GM19193 (cell line): ENCODE data around the gene GNRHR.

ENCODE experiments used
- POLR2A ChIP-seq: IDR thresholded peaks from 4 replicates; pipeline ENCODE4 v1.6.1; 2011; ENCODE audit not compliant: insufficient read depth, insufficient read length; ENCODE audit errors: extremely low read depth

GNRHR gene, protein sequence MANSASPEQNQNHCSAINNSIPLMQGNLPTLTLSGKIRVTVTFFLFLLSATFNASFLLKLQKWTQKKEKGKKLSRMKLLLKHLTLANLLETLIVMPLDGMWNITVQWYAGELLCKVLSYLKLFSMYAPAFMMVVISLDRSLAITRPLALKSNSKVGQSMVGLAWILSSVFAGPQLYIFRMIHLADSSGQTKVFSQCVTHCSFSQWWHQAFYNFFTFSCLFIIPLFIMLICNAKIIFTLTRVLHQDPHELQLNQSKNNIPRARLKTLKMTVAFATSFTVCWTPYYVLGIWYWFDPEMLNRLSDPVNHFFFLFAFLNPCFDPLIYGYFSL

DNA sequence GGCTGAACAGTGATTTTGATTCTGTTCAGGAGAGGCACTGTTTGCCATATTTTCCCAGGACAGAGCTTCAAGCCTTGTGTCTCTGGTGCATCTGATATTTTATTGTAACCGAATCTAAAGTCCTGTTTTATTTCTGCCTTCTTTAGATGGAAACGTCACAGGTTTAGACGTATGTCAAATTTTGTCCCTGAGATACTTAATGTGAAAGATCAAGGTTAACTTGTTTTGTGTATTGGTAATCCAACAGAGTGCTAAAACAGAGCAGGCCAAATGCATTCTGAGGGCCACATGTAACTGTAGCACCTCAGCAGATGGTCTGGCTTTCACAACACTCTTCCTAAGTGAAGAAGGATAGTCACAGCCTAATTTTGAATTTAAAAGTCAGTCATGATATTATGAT lies at the start of gene GNRHR:
Gene GNRHR (minus strand): TSS at position 101 of the 400 bp plus-strand sequence. CDS start 53 bp downstream, at position 48.
- TF ChIP-seq POLR2A = no peak

DNA sequence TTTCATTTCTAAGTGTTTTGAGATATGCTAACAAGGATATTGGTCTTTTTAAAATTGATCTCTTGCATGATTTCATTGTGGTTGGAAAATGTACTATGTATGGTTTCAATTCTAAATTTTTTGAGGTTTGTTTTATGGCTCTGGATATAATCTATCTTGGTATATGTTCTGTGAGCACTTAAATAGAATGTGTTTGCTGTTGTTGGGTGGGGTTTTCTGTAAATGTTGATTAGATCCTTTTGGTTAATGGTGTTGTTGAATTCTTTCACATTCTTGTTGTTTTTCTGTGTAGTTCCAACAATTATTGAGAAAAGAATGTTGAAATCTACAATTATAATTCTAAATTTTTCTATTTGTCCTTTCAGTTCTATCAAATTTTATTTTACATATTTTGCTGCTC lies 42.6 kb upstream of the GNRHR start:
- TF ChIP-seq POLR2A = no peak

DNA sequence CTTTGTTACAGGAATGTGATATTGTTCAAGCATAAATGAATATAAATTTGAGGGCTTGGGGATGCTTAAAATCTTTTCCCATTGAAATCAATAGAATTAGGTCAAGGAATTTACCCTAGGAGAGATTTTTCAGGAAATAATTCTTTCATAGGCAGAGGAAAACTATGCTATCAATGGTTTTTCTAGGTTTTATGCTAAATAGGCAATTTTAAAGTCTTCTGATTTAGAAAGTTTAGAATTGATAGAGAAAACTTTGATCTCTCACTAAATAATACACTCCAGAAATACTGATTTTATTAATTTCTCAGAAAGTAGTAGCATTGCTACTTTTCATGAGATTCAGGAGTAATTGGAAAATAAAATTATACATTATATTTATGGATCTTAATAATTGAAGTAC lies 36.5 kb upstream of the GNRHR start:
- TF ChIP-seq POLR2A = no peak

DNA sequence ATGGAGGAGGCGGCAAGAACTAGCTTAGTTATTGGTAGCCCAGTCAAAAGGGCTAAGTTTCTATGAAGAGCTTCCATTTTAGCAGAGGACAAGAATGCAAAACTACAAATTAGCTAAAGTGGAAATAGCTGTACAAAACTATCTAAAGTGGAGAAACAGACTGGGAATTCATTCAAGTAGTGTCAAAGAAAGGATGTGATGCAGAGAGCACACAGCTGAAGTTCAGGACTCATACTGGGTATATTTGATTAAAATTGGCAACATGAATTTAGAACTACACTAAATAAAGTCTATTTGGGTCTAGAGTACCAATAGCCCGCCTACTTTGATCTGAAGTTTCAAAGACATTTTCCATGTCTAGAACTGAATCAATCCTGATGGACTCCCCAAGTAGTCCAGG lies 33.1 kb upstream of the GNRHR start:
- TF ChIP-seq POLR2A = no peak

DNA sequence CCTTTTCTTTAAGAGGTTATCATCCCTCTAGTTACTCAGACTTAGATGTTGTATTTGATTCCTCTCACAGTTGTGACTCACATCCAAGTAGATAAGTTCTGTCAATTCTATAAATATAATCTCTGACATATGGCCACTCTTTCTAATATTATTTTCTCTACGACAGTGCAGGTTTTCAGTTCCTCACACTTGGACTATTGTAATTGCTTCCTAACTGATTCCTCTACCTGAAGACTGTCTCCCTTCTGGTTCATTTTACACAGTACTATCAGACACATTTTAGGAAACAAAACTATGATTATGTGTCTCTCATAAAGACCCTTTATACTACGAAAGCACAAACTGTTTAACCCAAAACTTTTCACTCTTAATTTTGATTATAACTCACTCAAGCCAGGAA lies 31.3 kb upstream of the GNRHR start:
- TF ChIP-seq POLR2A = no peak

DNA sequence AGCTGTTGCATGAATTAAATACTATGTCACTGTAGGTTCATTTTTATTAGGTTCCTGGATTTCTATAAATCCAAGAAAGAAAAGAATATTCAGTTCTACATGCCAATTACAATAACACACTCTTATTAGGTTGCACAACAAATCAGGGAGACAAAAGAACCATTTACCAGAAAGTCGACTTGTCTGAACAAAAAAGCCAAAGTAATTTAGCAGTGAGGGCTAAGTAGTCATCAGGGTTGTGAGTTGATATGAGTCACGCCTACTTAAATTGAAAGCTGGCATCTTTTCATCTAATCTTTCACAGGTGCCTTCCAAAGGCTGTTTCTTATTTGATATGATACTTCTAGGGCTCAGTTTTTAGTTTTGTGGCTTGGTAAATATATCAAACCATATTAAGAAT lies 25.4 kb upstream of the GNRHR start:
- TF ChIP-seq POLR2A = no peak

DNA sequence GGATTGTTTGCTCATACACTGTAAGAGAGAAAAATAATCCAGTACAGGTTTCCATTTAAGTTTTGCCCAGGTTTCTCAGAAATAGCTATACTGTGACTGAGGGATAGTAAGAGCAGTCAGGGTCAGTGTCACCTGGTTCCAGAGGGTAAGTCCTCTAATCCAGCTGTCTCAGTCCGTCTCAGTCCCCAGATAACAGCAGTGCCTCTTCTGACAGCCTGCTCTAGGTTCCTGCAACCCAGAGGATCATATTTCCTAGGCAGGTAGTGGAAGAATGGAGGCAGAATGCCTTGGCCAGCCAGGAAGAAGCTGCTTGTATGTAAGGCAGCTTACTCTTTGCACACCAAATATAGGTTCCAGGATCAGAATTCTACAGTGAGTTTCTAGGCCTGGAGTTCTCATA lies 22.6 kb upstream of the GNRHR start:
- no peak for TF ChIP-seq POLR2A

DNA sequence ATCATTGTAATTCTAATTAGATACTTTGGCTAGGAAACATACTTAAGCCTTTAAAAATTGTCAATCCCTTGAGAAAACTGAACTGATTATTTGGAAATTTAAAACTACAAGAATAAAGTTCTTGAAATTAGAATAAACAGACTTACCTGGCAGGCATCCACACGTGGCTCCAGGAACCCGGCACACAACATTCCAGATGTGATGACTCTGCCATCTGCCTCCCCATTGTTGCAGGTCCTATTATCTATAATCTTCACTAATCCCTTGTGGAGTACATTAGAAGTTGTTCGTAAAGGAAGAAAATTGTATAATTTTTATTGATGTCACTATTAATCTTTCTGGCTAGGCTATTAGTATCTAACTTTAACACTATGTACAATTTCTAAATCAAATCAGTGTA lies 16.2 kb upstream of the GNRHR start:
- TF ChIP-seq POLR2A = no peak

DNA sequence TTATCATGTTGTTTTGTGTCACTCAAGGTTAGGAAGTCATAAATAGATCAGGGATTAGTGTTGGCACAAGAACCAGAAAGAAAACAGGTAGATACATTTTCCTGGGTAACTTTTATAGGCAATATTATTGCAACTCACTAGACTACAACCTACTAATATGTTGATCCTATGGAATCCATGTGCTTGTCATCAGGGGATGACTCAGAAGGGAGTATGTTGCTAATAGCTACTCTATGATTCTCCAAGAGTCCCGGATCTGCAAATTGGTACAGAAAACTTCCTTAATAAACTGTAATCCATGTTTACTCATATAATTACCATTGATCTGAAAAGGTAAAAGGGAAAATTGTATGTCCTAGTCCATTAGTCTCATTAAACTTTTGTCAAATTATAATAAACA lies 11.7 kb upstream of the GNRHR start:
- TF ChIP-seq POLR2A = no peak

DNA sequence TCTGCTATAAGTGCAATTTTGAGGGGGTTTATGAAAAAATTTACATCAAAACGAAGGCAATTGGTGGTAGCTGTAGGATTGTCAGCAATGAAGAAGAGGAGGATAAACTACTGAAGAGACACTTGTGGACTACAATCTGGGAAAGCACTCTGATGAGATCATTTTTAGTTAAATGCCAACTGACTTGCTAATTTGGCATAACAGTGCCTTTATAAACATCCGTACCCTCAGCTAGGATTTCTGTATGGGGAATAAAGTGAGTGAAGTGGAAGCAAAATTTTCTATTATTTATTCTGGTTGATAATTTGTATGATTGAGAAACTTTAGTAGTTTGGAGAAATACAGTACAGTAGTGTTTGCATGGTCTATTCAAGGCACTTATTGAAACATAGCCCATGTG lies 11.2 kb upstream of the GNRHR start:
- no peak for TF ChIP-seq POLR2A

DNA sequence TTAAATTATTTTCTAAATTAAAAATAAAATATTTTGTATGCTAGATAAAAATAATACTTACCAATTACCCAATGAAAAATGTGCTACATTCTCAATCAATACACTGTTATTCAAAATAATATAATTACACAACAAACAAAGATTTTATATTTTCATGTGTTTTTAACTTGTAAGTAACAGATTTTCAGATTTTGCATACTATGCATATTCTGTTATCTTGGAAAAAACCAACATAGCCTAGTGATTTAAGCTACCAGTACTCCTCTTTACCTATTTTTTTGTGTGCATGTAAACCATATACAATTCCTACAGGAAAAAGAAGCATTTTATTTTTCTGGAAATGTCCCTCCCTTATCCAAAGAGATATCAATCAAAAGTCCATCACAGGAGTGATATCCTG lies 10.0 kb upstream of the GNRHR start:
- no peak for TF ChIP-seq POLR2A

DNA sequence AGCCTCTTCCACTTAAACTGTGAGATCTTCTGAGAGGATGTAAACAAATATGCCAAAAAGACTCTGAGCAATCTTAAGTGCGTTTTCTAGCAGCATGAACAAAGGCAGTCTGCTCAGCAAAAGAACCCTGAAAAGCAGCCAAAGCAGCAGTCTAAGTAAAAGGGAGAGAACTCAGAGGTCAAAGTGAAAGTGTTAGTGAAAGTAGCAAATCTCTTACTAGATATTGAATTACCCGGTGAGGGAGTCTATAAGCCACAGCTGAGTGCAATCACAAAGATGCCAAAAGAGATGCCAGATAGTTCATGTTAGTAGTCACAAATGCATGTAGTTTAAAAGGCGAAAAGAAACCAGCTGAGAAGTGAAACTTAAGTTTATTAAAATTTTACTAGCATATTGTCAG lies 7.9 kb upstream of the GNRHR start:
- no peak for TF ChIP-seq POLR2A

DNA sequence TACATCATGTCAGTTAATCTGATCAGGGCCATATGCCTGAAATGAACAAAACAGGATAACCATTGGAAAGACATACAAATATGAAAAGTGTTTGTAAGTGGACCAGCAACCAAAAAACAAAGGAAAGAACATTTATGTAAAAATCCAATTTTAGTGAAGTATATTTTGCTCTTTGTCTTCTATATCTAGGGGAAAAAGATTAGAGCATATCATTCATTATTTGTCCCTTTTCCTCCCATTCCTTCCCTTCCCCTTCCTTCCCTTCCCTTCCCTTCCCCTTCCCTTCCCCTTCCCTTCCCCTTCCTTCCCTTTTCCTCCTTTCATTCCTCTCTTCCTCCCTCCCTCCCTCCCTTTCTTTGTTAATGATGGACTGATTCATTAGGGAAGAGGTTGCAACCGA lies 1.8 kb upstream of the GNRHR start:
- no peak for TF ChIP-seq POLR2A

DNA sequence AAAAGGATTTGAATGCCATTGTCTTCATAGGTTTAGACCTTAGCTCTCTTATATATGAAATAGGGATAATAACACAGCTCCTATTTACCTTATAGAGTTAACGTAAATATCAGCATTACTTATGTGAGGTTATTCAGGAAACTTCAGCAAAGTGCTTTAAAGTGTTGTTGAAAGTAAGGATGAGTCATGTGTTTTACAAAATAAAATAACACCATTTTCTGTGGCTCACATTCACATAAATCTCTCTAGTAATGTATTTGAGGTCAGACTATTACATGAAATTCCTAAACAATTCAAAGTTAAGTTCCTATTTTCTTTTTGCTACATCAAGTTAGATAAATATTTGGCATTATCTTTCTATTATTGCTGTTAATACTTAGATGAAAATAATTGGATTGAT lies 2.9 kb downstream of the GNRHR start:
- TF ChIP-seq POLR2A = no peak

DNA sequence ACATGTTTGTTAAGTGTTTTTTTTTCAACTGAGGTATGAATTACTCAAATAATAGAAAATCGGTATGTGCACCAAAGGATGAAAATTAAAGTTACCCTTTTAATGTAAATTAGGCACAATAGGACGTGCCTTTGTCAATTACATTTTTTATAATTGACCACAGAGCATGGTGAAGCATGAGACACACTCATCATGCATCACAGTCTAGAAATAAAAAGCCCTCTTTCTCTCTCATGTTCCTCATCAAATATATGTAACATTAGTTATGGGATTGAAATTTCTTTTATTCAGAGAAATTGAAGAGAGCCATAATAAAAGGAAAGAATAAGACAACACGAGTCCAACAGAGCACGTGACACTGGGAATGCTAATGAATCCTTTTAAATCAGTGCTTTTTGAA lies 3.5 kb downstream of the GNRHR start:
- no peak for TF ChIP-seq POLR2A

DNA sequence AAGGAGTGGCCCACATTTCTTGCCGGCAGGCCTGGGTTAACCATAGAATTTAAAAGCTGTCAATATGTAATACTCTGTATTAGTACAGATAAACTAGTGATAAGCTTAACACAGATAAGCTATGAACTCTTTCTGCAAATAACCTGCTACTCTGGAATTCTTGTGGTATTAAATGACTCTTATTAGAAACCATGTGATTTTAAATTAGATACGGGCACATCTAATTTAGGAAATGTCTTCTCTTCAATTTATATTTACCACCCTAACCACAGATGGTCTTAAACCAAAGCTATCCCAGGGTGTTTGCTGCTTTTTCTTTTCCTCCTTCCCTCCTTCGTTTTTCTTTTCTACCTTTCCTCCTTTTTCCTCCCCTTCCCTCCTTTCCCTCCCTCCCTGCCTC lies 4.9 kb downstream of the GNRHR start:
- TF ChIP-seq POLR2A = no peak
